ENCODE measurements around the gene NDUFAF3. TPM values are rescaled to one million over a fixed set of nuclear protein-coding genes. Genes with fewer than 3 reads are reported as not detected.
A peak's percentile ranks its signal among the peaks of the same experiment; 100 is the strongest.

Gene NDUFAF3
- total RNA-seq, 2 donors from 2014 or later: 91.4 to 106 TPM

DNA sequence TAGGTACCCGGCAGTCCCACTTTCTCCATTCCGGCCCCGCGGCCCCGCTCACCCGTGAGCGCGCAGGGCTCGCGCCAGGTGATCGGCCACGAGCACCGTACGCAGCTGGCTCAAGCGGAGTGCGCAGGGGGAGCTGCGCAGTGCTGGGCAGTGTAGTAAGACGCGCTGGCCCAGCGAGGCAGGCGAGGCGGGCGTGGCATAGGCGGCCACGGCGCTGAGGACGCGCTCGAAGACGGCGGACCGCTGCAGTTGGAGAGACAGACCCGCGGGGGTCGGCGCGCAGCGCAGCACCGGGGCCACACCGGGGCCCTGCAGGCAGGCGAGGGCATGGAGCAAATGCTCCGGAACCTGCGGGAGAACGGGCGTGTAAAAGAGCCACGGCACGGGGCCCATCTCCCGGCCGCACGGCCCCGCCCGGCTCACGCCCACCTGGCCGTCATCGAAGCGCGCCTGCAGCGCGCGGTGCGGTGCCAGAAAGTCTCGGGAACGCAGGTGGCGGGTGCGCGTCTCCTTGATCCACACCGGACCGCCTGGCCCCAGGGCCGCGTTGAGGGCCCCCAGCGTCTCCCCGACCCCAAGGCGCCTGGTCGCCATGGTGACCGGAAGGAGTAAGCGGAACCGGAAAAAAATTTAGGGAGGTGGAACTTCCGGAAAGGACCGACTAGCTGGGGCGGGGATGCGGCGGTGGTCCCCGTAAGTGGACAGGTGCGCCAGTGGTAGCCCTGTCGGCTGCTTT lies 3.8 kb upstream of the NDUFAF3 start, which contains the start of gene DALRD3:
Gene DALRD3 (minus strand): TSS at position 610 of the 736 bp plus-strand sequence. CDS start 16 bp downstream, at position 594.
- no peaks in the 10 kb centered on the region for H3K36me3 Mint-ChIP-seq
- H3K9me3 Mint-ChIP-seq: no peaks in the 10 kb centered on the region
- DNase-seq (ENCODE audit: low spot score) (peak; percentile 75), ATAC-seq (peak; percentile 5 to 11)
- H3K4me3 Mint-ChIP-seq: peak within 1 kb of the TSS; percentile 93
- H3K4me1 Mint-ChIP-seq (ENCODE audit: low read depth in 2 of 2): peaks cover 19 to 23% of the 10 kb centered on the region in 2 donors
- peak within 1 kb of the TSS; percentile 86 to 97 for H3K27ac Mint-ChIP-seq
- H3K27me3 Mint-ChIP-seq: no peaks in the 10 kb centered on the region

DNA sequence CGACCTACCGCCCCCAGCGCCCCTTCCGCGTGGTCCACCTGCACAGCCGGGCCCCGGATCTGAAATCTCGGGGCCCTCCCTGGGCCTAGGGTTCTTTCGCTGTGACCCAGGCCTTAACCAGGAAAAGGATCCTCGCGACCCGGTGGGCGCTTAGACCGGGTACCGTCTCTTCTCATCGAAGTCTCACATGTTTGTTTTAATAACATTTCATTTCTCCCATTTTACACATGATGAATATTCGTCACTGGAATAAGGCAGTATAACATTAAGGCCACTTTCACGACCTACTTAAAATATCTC lies 3.3 kb upstream of the NDUFAF3 start:
- H3K36me3 Mint-ChIP-seq: no peaks in the 10 kb centered on the region
- ATAC-seq: no peak
- H3K27ac Mint-ChIP-seq: peak overlapping the region; percentile 86 to 97
- H3K27me3 Mint-ChIP-seq: no peaks in the 10 kb centered on the region
- no peaks in the 10 kb centered on the region for H3K9me3 Mint-ChIP-seq
- no peak for DNase-seq (ENCODE audit: low spot score)
- peak overlapping the region; percentile 93 for H3K4me3 Mint-ChIP-seq
- peaks cover 23 to 26% of the 10 kb centered on the region in 2 donors for H3K4me1 Mint-ChIP-seq (ENCODE audit: low read depth in 2 of 2)

DNA sequence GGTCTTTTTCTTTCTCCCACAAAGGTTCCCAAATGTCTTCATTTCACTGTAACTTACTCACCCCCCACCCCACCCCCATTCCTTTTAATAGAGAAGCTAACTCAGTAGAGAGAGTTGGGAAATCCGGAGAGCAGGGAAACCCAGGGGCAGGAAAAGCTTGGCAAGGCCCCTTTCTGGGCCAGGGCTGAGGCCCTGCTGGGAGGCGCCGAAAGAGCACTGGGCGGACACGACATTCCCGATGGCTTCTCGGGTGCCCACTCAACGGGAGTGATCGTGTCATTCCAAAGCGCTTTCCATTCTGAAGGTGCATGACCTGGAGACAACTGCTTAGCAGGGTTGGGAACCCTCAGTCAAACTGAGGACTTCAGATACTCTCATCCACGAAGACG lies 2.0 kb upstream of the NDUFAF3 start:
- DNase-seq (ENCODE audit: low spot score) (no peak), ATAC-seq (no peak)
- no peaks in the 10 kb centered on the region for H3K9me3 Mint-ChIP-seq
- H3K27ac Mint-ChIP-seq: peak overlapping the region; percentile 86 to 97
- no peaks in the 10 kb centered on the region for H3K27me3 Mint-ChIP-seq
- peaks cover 23% of the 10 kb centered on the region in 2 donors for H3K4me1 Mint-ChIP-seq (ENCODE audit: low read depth in 2 of 2)
- peaks cover 4% of the 10 kb centered on the region for H3K36me3 Mint-ChIP-seq
- peak overlapping the region; percentile 93 for H3K4me3 Mint-ChIP-seq

DNA sequence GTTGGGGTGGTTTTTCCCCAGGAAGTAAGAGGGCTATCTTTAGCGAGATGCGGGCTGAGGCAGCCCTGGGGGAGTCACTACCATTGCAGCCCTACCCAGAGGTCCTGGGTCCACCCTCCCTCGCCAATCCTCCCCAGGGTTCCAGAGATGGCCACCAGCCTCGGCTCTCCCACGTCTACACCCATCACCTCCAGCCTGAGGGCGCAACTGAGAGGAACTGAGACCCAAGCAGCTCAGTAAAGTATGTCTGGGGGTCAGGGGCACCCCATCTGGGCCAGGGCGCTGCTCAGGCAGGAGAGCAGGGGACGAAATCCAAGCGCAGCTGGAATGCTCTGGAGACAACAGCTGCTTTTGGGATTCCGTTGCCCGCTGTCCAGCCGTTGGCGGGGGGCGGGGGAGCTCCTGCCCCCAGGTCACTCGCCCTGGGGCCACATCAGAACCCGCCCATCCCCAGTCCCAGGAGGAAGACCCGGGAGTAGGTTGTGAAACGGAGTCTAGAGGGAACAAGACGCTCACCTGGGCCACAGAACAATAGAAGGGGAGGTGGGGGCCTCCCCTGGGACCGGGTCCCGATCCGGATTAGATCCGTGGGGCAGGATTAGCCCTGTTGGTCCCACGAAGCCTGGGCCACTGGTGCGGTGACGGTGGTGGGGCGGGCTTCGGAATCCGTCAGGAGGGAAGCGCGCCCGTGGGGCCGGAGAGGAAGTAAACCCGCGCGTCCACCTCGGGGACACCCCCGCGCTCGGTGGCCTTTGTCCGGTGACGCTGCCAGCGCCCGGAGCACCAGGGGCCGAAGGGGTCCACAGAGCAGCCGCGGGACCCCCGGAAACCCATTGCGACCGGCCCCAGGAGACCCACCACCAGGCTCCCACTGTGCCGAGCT lies 1.4 kb upstream of the NDUFAF3 start:
- Mint-ChIP-seq H3K27ac (peak overlapping the region; percentile 86 to 97), H3K9me3 (no peaks in the 10 kb centered on the region), H3K27me3 (no peaks in the 10 kb centered on the region), H3K4me1 (ENCODE audit: low read depth in 2 of 2) (peaks cover 25 to 26% of the 10 kb centered on the region in 2 donors), H3K4me3 (peak overlapping the region; percentile 93), H3K36me3 (peaks cover 4% of the 10 kb centered on the region)
- DNase-seq (ENCODE audit: low spot score) (peak; percentile 80), ATAC-seq (peak in 1 of 2 donors; percentile 2)

DNA sequence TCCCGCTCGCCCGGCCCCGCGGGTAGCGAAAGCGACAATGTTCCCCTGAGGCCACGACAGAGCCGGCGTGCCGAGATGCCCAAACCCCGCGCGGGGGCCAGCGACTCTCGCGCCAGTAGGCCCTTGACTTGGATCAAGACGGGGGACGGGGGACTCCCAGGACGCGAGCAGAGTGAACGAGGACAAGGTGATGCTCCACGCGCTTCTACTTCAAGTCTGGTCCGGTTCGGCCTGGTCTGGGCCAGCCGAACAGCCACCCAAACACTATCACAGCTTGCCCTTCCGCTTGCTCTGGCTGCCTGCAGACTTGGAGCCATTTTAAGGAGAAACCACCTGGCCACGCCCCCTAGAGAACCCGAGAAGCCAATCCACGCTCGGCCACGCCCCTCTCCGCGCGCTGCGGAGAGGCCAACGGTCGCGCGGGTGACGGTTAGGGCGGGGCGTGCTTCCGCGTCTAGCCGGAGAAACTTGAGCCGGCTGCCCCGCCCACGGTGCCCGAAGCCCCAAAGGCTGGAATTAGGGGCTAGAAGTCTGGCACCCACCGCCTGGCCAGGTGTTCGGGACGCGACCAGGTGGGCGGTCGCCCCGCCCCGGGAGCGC lies 608 bp upstream of the NDUFAF3 start:
- ATAC-seq (peak; percentile 84 to 90), DNase-seq (ENCODE audit: low spot score) (peak; percentile 99)
- peak overlapping the region; percentile 86 to 97 for H3K27ac Mint-ChIP-seq
- H3K36me3 Mint-ChIP-seq: peaks cover 4% of the 10 kb centered on the region
- H3K27me3 Mint-ChIP-seq: no peaks in the 10 kb centered on the region
- H3K9me3 Mint-ChIP-seq: no peaks in the 10 kb centered on the region
- peaks cover 28 to 30% of the 10 kb centered on the region in 2 donors for H3K4me1 Mint-ChIP-seq (ENCODE audit: low read depth in 2 of 2)
- H3K4me3 Mint-ChIP-seq: peak overlapping the region; percentile 93

DNA sequence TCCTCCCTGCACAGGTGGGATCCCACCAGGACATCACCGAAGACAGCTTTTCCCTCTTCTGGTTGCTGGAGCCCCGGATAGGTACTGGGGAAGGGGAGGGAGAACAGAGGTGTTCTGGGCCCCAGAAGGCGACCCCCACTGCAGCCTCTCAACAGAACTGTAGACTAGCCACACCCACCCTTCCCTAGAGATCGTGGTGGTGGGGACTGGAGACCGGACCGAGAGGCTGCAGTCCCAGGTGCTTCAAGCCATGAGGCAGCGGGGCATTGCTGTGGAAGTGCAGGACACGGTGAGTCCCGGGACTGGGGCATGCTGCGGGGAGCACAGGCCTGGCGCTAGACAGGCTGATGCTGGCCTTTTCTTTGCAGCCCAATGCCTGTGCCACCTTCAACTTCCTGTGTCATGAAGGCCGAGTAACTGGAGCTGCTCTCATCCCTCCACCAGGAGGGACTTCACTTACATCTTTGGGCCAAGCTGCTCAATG lies 809 bp downstream of the NDUFAF3 start:
- ATAC-seq (no peak), DNase-seq (ENCODE audit: low spot score) (no peak)
- Mint-ChIP-seq H3K4me3 (peak overlapping the region; percentile 93), H3K4me1 (ENCODE audit: low read depth in 2 of 2) (peaks cover 36% of the 10 kb centered on the region in 2 donors), H3K9me3 (no peaks in the 10 kb centered on the region), H3K27me3 (no peaks in the 10 kb centered on the region), H3K27ac (peak overlapping the region; percentile 86 to 92), H3K36me3 (peaks cover 12% of the 10 kb centered on the region)

DNA sequence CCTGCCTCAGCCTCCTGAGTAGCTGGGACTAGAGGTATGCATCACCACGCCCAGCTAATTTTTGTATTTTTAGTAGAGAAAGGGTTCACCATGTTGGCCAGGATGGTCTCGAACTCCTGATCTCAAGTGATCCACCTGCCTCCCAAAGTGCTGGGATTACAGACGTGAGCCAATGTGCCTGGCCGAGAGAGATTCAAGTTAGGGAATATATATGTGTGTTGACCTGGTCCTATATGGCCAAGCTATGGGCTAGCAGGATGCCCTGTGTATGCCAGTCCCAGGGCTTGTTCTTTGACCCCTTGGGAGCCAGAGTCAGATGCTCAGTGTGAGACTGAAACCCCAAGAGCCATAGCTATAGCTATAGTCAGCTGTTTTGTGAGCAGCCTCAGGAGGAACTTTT lies 1.9 kb downstream of the NDUFAF3 start:
- H3K9me3 Mint-ChIP-seq: no peaks in the 10 kb centered on the region
- H3K27ac Mint-ChIP-seq: peak overlapping the region; percentile 86 to 92
- peaks cover 22% of the 10 kb centered on the region for H3K36me3 Mint-ChIP-seq
- no peak for ATAC-seq
- peaks cover 42 to 45% of the 10 kb centered on the region in 2 donors for H3K4me1 Mint-ChIP-seq (ENCODE audit: low read depth in 2 of 2)
- no peaks in the 10 kb centered on the region for H3K27me3 Mint-ChIP-seq
- H3K4me3 Mint-ChIP-seq: peak overlapping the region; percentile 93
- no peak for DNase-seq (ENCODE audit: low spot score)

DNA sequence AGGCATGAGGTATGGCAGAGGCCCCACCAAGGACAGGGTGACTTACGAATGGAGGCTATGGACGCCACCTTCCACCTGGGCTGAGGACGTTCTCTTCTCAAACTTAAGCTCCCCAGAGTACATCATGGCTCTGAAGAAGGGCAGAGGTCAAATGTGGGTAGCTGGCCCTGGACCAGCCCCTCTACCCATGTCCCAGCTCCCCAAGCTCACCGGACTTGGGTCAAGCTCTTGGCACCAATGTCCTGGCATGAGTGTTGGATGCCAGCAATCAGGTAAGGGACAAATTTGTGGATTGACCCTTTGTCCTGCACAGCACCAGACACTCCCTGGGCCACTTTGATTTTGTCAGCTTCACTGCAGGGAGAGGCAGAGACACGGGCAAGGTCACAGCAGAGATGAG lies 2.5 kb downstream of the NDUFAF3 start:
- Mint-ChIP-seq H3K4me3 (peak overlapping the region; percentile 34), H3K36me3 (peaks cover 22% of the 10 kb centered on the region), H3K4me1 (ENCODE audit: low read depth in 2 of 2) (peaks cover 45 to 49% of the 10 kb centered on the region in 2 donors)

DNA sequence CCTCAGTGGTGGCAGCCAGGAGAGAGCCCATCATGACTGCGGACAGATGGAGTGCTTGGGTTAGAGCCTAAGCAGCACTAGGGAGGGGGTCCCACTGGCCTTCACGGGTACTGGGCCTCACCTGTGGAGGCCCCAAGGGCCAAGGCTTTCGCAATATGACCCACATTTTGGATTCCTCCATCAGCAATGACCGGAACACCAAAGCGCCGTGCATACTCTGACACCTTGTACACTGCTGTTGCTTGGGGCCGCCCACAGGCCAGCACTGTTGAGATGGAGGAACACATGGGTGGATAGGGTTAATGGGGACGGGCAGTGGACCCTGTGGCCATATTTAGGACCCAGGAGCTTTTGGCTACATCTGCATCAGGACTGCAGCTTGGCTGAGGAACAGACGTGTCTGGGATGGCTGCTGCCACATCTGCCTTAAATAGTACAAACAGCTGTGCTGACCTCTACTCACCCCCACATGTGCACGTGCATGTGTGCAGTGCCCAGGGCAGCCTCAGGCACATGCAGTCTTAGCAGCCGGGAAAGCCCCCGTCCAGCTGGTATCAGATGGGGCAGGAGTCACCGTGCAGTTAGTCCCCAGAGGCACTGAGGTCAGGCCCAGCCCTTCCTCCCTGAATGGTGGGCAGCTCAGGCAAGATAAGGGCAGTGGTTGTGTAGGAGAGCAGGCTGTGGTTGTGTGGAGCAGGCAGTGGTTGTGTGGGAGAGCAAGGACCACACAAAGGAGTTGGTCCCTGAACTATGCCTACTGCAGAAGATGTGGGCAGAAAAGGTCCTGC lies 3.3 kb downstream of the NDUFAF3 start:
- peaks cover 22% of the 10 kb centered on the region for H3K36me3 Mint-ChIP-seq
- ATAC-seq: no peak
- DNase-seq (ENCODE audit: low spot score): no peak
- H3K27me3 Mint-ChIP-seq: no peaks in the 10 kb centered on the region
- peak overlapping the region in 1 of 2 donors; percentile 31 for H3K27ac Mint-ChIP-seq
- H3K4me1 Mint-ChIP-seq (ENCODE audit: low read depth in 2 of 2): peaks cover 47 to 53% of the 10 kb centered on the region in 2 donors
- H3K4me3 Mint-ChIP-seq: peak overlapping the region; percentile 45
- no peaks in the 10 kb centered on the region for H3K9me3 Mint-ChIP-seq

More for the DNA sequence above, 2.5 kb downstream of the NDUFAF3 start:
- DNase-seq (ENCODE audit: low spot score) (no peak), ATAC-seq (no peak)
- H3K27me3 Mint-ChIP-seq: no peaks in the 10 kb centered on the region
- no peaks in the 10 kb centered on the region for H3K9me3 Mint-ChIP-seq
- peak overlapping the region; percentile 86 to 92 for H3K27ac Mint-ChIP-seq

DNA sequence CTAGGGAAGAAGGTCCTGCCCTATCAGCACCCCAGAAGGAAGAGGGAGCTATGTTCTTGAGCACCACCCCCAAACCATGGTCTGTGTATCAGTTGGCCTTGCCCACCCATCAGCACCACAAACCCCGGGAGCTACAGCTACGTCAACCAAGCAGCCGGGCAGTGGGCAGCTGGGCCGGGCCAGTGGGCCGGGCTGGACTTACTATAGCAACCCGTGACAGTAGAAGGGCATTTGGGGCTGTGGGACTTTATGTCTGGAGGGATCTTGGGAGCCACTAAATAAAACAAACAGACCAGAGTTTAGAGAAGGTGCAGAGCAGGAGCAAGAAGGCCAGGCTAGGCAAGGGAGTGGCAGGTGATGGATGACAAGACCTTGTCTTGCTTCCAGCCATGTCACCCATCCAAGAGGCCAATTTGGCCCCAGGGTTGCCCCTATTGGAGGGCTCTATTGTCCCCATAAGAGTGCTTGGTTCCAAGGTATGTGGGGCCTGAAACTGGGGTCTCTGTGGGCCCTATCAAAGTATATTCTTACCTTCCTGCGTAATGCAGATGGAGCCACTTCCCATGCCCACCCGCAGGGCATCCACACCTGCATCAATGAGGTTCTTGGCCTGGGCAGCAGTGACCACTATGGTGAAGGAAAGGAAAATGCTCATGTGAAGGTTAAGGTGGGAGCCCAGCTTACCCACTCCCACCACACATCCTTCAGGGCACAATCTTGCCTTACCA lies 4.0 kb downstream of the NDUFAF3 start:
- H3K27ac Mint-ChIP-seq: peak overlapping the region in 1 of 2 donors; percentile 31
- peaks cover 22% of the 10 kb centered on the region for H3K36me3 Mint-ChIP-seq
- no peaks in the 10 kb centered on the region for H3K27me3 Mint-ChIP-seq
- peaks cover 47 to 53% of the 10 kb centered on the region in 2 donors for H3K4me1 Mint-ChIP-seq (ENCODE audit: low read depth in 2 of 2)
- DNase-seq (ENCODE audit: low spot score) (no peak), ATAC-seq (no peak)
- no peaks in the 10 kb centered on the region for H3K9me3 Mint-ChIP-seq
- H3K4me3 Mint-ChIP-seq: peak overlapping the region; percentile 94

DNA sequence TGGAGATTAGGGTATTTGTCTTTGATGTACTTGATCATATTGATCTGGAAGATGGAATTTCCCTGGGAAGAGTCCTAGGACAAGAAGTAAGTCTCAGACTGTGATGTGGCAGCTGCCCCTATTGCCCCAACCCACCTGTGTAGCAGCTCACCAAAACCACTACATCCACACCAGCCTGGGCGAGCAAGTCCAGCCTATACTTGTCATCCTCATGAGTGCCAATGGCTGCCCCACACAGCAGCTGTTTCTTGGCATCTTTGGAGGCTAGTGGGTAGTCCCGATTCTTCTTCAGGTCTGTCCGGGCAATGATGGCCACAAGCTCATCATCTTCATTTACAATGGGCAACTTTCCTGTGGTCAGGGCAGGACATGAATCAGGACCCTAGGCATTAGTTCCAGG lies 4.6 kb downstream of the NDUFAF3 start:
- ATAC-seq: no peak
- DNase-seq (ENCODE audit: low spot score): no peak
- H3K27ac Mint-ChIP-seq: peak overlapping the region; percentile 88 to 99
- peaks cover 44 to 48% of the 10 kb centered on the region in 2 donors for H3K4me1 Mint-ChIP-seq (ENCODE audit: low read depth in 2 of 2)
- no peaks in the 10 kb centered on the region for H3K9me3 Mint-ChIP-seq
- no peaks in the 10 kb centered on the region for H3K27me3 Mint-ChIP-seq
- peak overlapping the region; percentile 94 for H3K4me3 Mint-ChIP-seq
- H3K36me3 Mint-ChIP-seq: peaks cover 25% of the 10 kb centered on the region

DNA sequence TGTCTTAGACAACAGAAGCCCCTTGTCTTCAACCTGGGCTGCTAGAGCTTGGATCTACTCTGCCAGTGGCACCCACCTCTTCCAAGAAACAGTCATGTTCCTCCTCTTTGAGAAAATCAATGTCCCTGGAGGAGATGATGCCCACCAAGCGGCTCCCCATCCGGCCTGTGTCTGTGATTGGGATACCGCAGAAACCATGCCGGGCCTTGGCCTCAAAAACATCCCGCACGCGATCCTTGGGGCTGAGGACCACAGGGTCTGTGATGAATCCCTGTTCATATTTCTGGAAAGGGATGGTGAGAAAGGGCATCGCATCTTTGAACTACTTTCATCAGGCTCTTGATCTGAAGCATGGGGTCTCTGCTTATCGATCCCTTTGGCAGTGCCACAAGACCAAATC lies 5.7 kb downstream of the NDUFAF3 start:
- Mint-ChIP-seq H3K27ac (peak overlapping the region; percentile 88 to 99), H3K27me3 (no peaks in the 10 kb centered on the region), H3K4me3 (peak overlapping the region; percentile 94), H3K4me1 (ENCODE audit: low read depth in 2 of 2) (peaks cover 44% of the 10 kb centered on the region in 2 donors), H3K36me3 (peaks cover 34% of the 10 kb centered on the region), H3K9me3 (no peaks in the 10 kb centered on the region)
- ATAC-seq (no peak), DNase-seq (ENCODE audit: low spot score) (no peak)
